ENCODE measurements around the gene GPRC5B. TPM values are rescaled to one million over a fixed set of nuclear protein-coding genes. Genes with fewer than 3 reads are reported as not detected.

GPRC5B gene
- total and polyA plus RNA-seq, 2 donors (not counting 1 experiment from before 2014, with no cell fraction given): 4.3 to 4.5 TPM

GRCh38 chr16:19911204-19911603, 26.6 kb upstream of the GPRC5B start:
- H3K27me3 ChIP-seq (ENCODE audit: control insufficient read depth, insufficient read depth, low read length): no peaks in the 10 kb centered on the region

DNA sequence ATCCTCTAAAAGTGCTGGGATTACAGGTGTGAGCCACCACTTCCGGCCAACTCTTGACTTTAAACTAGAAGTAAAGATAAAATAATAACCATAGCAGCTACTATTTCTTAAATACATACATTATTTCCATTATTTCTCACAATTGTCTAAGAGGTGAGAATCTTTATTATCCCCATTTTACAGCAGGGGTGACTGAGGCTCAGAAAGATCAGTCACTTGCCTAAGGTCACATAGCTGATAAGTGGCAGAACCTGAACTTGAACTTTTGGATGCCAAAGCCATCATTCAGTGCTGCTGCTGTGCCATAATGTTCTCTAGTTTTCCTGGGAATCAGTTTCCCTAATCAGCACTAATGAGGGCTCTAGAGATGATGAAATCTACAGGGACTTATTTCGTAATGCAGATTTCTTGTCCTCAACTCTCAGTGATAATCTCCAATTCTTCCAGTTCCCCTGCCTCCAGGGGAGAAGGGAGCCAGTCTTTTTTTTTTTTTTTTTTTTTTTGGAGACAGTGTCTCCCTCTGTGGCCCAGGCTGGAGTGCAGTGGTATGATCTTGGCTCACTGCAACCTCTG, 25.2 kb upstream of the GPRC5B start:
- Histone ChIP-seq H3K27ac (ENCODE audit: insufficient read depth, low read length) (no peak overlapping the region), H3K36me3 (ENCODE audit: control insufficient read depth, insufficient read depth, low read length) (no peaks in the 10 kb centered on the region), H3K9me3 (ENCODE audit: control insufficient read depth, insufficient read depth, low read depth, low read length) (no peaks in the 10 kb centered on the region), H3K4me3 (replicated peaks in 1 of 4; ENCODE audit: control extremely low read depth in 1 of 4, insufficient read depth in 1 of 4, low read depth in 3 of 4, low read length in 4 of 4) (no peak overlapping the region), H3K4me1 (ENCODE audit: control insufficient read depth, extremely low read depth, insufficient read depth, low read length) (no peaks in the 10 kb centered on the region), H2AFZ (ENCODE audit: low read length) (no peak overlapping the region), H3K79me2 (ENCODE audit: control insufficient read depth, insufficient read depth, low read length) (no peaks in the 10 kb centered on the region), H3K9ac (ENCODE audit: insufficient read depth, low read length) (no peak overlapping the region), H3K27me3 (ENCODE audit: control insufficient read depth, insufficient read depth, low read length) (no peaks in the 10 kb centered on the region), H4K20me1 (ENCODE audit: control insufficient read depth, extremely low read depth, insufficient read depth, low read length) (no peaks in the 10 kb centered on the region), H3K4me2 (ENCODE audit: extremely low read depth, insufficient read depth, low read length) (no peak overlapping the region)
- TF ChIP-seq EZH2 (IDR thresholded peaks at IDR 0.05; ENCODE audit: low read length, missing control alignments): no peak
- no peak for TF ChIP-seq CTCF (conservative IDR thresholded peaks at IDR 0.05 in 1 of 2, IDR thresholded peaks at IDR 0.05 in 1 of 2; ENCODE audit: low read depth in 1 of 2, low read length in 2 of 2)
- DNase-seq (ENCODE audit: low read depth in 2 of 2): no peak

More at GRCh38 chr16:19911204-19911603, 26.6 kb upstream of the GPRC5B start:
- no peaks in the 10 kb centered on the region for H3K79me2 ChIP-seq (ENCODE audit: control insufficient read depth, insufficient read depth, low read length)
- no peak overlapping the region for H3K27ac ChIP-seq (ENCODE audit: insufficient read depth, low read length)
- TF ChIP-seq CTCF (conservative IDR thresholded peaks at IDR 0.05 in 1 of 2, IDR thresholded peaks at IDR 0.05 in 1 of 2; ENCODE audit: low read depth in 1 of 2, low read length in 2 of 2) (no peak), EZH2 (IDR thresholded peaks at IDR 0.05; ENCODE audit: low read length, missing control alignments) (no peak)
- no peak for DNase-seq (ENCODE audit: low read depth in 2 of 2)
- H3K9ac ChIP-seq (ENCODE audit: insufficient read depth, low read length): no peak overlapping the region
- no peaks in the 10 kb centered on the region for H4K20me1 ChIP-seq (ENCODE audit: control insufficient read depth, extremely low read depth, insufficient read depth, low read length)
- H3K4me1 ChIP-seq (ENCODE audit: control insufficient read depth, extremely low read depth, insufficient read depth, low read length): no peaks in the 10 kb centered on the region
- no peak overlapping the region for H3K4me2 ChIP-seq (ENCODE audit: extremely low read depth, insufficient read depth, low read length)
- H2AFZ ChIP-seq (ENCODE audit: low read length): no peak overlapping the region
- no peaks in the 10 kb centered on the region for H3K36me3 ChIP-seq (ENCODE audit: control insufficient read depth, insufficient read depth, low read length)
- no peak overlapping the region for H3K4me3 ChIP-seq (replicated peaks in 1 of 4; ENCODE audit: control extremely low read depth in 1 of 4, insufficient read depth in 1 of 4, low read depth in 3 of 4, low read length in 4 of 4)
- H3K9me3 ChIP-seq (ENCODE audit: control insufficient read depth, insufficient read depth, low read depth, low read length): no peaks in the 10 kb centered on the region

- H3K9me3 ChIP-seq (ENCODE audit: control insufficient read depth, insufficient read depth, low read depth, low read length): no peaks in the 10 kb centered on the region
- H3K36me3 ChIP-seq (ENCODE audit: control insufficient read depth, insufficient read depth, low read length): no peaks in the 10 kb centered on the region
- TF ChIP-seq EZH2 (IDR thresholded peaks at IDR 0.05; ENCODE audit: low read length, missing control alignments) (no peak), CTCF (conservative IDR thresholded peaks at IDR 0.05 in 1 of 2, IDR thresholded peaks at IDR 0.05 in 1 of 2; ENCODE audit: low read depth in 1 of 2, low read length in 2 of 2) (no peak)
- no peaks in the 10 kb centered on the region for H3K79me2 ChIP-seq (ENCODE audit: control insufficient read depth, insufficient read depth, low read length)
- H3K4me3 ChIP-seq (replicated peaks in 1 of 4; ENCODE audit: control extremely low read depth in 1 of 4, insufficient read depth in 1 of 4, low read depth in 3 of 4, low read length in 4 of 4): no peak overlapping the region
- no peaks in the 10 kb centered on the region for H3K27me3 ChIP-seq (ENCODE audit: control insufficient read depth, insufficient read depth, low read length)
- H2AFZ ChIP-seq (ENCODE audit: low read length): no peak overlapping the region
- no peak overlapping the region for H3K27ac ChIP-seq (ENCODE audit: insufficient read depth, low read length)
- no peak overlapping the region for H3K4me2 ChIP-seq (ENCODE audit: extremely low read depth, insufficient read depth, low read length)
- H4K20me1 ChIP-seq (ENCODE audit: control insufficient read depth, extremely low read depth, insufficient read depth, low read length): no peaks in the 10 kb centered on the region
- no peak overlapping the region for H3K9ac ChIP-seq (ENCODE audit: insufficient read depth, low read length)
- no peaks in the 10 kb centered on the region for H3K4me1 ChIP-seq (ENCODE audit: control insufficient read depth, extremely low read depth, insufficient read depth, low read length)
- DNase-seq (ENCODE audit: low read depth in 2 of 2): no peak
Observed at GRCh38 chr16:19908921-19909320, 24.3 kb upstream of the GPRC5B start.
